Pancreas (tissue), 10 donors: ENCODE measurements around the gene ROR1. TPM values are rescaled to one million over a fixed set of nuclear protein-coding genes. Genes with fewer than 3 reads are reported as not detected.

Source experiments
- ATAC-seq, 4 donors: fragments of 200-7000 bp; cut with Tn5 transposase; one replicate each; pipeline versions ENCODE4 v1.8.0 to v1.9.1; 2020; ENCODE audit warnings: mild to moderate bottlenecking in 4 of 4, moderate library complexity in 4 of 4
- DNase-seq, 6 donors: peaks; one replicate each; pipeline ENCODE4 v3.0.0-alpha.2; 2020
- FAIRE-seq: peaks from 2 replicates; lab custom pipeline; 2012; peaks lifted over from hg19 to GRCh38; lab: Jason Lieb, UNC
- H3K27ac ChIP-seq, 4 donors: fragments of 200-600 bp; sonication (generic); 1 replicate in 3 of 4; 2 replicates in 1 of 4; pipeline versions ENCODE4 v1.5.0 to v1.8.0; 2020
- H3K27me3 ChIP-seq, 4 donors: fragments of 200-600 bp; one replicate each; pipeline ENCODE4 v1.8.0; 2021
- H3K36me3 ChIP-seq, 3 donors: fragments of 200-600 bp; sonication (generic) in 1 of 3; one replicate each; pipeline versions ENCODE4 v1.5.0 to v1.8.0; 2020 to 2021
- H3K4me1 ChIP-seq, 3 donors: fragments of 200-600 bp; one replicate each; pipeline ENCODE4 v1.8.0; 2021
- H3K4me3 ChIP-seq, 4 donors: fragments of 200-600 bp; sonication (generic) in 2 of 4; one replicate each; pipeline versions ENCODE4 v1.5.0 to v1.8.0; 2020 to 2021
- H3K9me3 ChIP-seq, 4 donors: fragments of 200-600 bp; one replicate each; pipeline ENCODE4 v1.8.0; 2021
- WGBS, 2 donors: extraction: QIAGEN DNeasy Blood & Tissue Kit; methylation state at CpG; one replicate each; pipeline ENCODE4 v1.1.7; 2013; 5-methylcytosine and 5-hydroxymethylcytosine counted together
- intact Hi-C, 3 donors: fragments of 100-400 bp; cut with DNase I; formaldehyde crosslinking; loops; one replicate each; pipeline versions ENCODE4 v1.11.1 to v1.14.2; 2022
- polyA plus RNA-seq, 2 donors: library from polyadenylated mRNA; stranded (reverse); fragments of 200-250 nt; gene quantifications; one replicate each; pipeline ENCODE4 v1.2.3, GENCODE V29; 2013
- total RNA-seq, 6 donors: library from RNA; stranded (reverse); fragmentation: NEBNext Ultra II Directional in 4 of 6; extraction: Animal tissue kit (Norgen Biotek cat#: 25700) in 4 of 6; gene quantifications; one replicate each; pipeline versions ENCODE4 v1.2.1 to v1.2.4, GENCODE V29; 2021 to 2023
- TF ChIP-seq, protein P1 (sequence below), 4 donors: fragments of 200-600 bp; sonication (generic) in 3 of 4; IDR thresholded peaks; one replicate each; pipeline versions ENCODE4 v1.5.0 to v1.8.0; 2021; ENCODE audit warnings: antibody characterized with exemption in 4 of 4
- donor health status: healthy with polysubstance abuse.
- donor health status: DM: no; HTN: no; CAD: no; lungs with moderate emphysema.
- donor health status: DM: no; HTN: no; CAD: no.
- donor health status: control.
- donor health status: control.
- donor health status: Bipolar disorder and iron deficiency.
- donor health status: DM: yes; HTN: yes; CAD: no.
- donor health status: DM: no; HTN: no; CAD: no.
- donor health status: DM: no; HTN: no; CAD: no.
- donor health status: DM: yes; HTN: yes; CAD: no.

The ROR1 gene
- total and polyA plus RNA-seq, 8 donors: 1.3 to 18.5 (median 7.3) TPM

DNA sequence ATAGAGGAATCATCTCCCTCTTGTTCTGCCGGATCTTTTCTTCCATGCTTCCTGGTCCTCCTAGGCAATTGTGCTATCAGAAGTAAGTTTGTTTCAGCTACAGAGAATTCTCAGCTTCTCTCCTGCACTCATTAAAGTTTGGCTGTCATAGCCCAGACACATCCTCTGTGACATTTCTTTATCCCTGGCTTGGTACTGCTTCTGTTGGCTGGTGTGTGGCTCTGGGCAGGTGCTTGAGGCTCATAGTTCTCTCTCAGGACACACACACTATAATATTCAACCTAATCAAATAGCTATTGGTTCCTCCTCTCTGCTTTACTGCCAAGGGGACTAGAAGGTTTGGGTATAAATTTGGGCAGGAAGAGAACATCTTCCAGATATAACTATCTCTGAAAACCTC lies 172.1 kb downstream of the ROR1 start:
- Histone ChIP-seq H3K4me1 (peaks cover 21 to 41% (median 24%) of the 10 kb centered on the region in 3 donors), H3K4me3 (no peak overlapping the region), H3K36me3 (no peaks in the 10 kb centered on the region), H3K9me3 (no peaks in the 10 kb centered on the region), H3K27ac (no peak overlapping the region), H3K27me3 (no peaks in the 10 kb centered on the region)
- ATAC-seq: no peak
- intact Hi-C loops: no loop called here
- FAIRE-seq: no peak
- DNase-seq: no peak
- TF ChIP-seq, protein P1, sequence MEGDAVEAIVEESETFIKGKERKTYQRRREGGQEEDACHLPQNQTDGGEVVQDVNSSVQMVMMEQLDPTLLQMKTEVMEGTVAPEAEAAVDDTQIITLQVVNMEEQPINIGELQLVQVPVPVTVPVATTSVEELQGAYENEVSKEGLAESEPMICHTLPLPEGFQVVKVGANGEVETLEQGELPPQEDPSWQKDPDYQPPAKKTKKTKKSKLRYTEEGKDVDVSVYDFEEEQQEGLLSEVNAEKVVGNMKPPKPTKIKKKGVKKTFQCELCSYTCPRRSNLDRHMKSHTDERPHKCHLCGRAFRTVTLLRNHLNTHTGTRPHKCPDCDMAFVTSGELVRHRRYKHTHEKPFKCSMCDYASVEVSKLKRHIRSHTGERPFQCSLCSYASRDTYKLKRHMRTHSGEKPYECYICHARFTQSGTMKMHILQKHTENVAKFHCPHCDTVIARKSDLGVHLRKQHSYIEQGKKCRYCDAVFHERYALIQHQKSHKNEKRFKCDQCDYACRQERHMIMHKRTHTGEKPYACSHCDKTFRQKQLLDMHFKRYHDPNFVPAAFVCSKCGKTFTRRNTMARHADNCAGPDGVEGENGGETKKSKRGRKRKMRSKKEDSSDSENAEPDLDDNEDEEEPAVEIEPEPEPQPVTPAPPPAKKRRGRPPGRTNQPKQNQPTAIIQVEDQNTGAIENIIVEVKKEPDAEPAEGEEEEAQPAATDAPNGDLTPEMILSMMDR (IDR thresholded peaks at IDR 0.05): no peak
- 93% methylated on average over 1 of the region's 1 CpG for WGBS, 2 donors

DNA sequence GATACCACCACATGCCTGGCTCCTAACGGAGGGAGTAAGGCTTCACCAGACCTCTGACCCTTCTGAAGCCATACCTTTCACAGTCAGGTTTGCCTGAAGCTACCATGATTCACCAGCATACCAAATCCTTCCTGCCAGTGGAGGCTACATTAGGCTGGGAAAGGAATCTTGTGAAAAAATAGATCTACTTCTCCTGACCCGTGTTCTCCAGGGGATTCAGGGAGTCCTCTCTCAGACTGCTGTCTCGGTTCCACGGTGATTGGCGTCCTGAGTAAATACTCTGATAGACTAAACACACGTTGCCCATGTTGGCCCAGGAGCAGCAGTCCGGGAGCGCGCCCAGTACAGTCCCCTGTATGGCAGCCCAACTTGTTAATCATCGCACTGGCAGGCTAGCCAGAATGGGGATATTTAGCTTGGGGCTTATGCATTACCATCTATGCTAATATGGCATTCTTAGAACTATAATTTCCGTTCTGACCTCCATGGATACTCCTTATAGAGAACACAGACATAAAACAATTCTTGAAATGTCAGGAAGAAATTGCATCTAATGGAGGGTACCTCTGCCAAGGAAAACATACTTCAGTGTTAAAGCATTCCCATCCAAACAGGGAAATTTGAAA lies 173.2 kb downstream of the ROR1 start:
- no peak overlapping the region for H3K4me3 ChIP-seq
- 24 to 38% methylated on average over 11 of the region's 11 CpGs for WGBS, 2 donors
- peak; percentile 92 to 94 (median 93) for ATAC-seq

DNA sequence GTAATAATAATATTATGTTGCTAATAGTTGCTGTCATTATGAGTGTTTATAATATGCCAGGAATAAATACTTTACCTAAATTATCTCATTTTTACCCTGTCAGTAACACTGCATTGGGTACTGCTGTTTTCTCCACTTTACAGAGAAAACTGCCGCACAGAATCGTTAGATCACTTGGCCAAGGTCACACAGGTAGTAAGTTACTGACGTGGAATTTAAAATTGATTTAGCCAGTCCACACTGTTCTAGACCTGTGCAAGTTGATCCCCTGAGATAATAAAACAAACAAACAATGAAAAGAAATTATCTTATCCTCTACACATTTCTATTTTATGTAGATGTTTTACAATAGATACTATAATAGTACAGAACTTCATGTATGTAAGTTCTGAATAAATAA lies 174.1 kb downstream of the ROR1 start:
- H3K4me3 ChIP-seq: no peak overlapping the region
- ATAC-seq (peak; percentile 61 to 76 (median 69)), DNase-seq (no peak), FAIRE-seq (no peak)
- H3K27me3 ChIP-seq: no peaks in the 10 kb centered on the region
- peaks cover 23 to 41% (median 25%) of the 10 kb centered on the region in 3 donors for H3K4me1 ChIP-seq
- WGBS, 2 donors: 18 to 19% methylated on average over 3 of the region's 3 CpGs
- peak overlapping the region in 1 of 4 donors; percentile 38 for H3K27ac ChIP-seq
- H3K9me3 ChIP-seq: no peaks in the 10 kb centered on the region
- TF ChIP-seq, protein P1 (IDR thresholded peaks at IDR 0.05): no peak
- no peaks in the 10 kb centered on the region for H3K36me3 ChIP-seq
- intact Hi-C loops: no loop called here

More for the DNA sequence above, 173.2 kb downstream of the ROR1 start:
- intact Hi-C loops: no loop called here
- Histone ChIP-seq H3K4me1 (peaks cover 23 to 41% (median 25%) of the 10 kb centered on the region in 3 donors), H3K9me3 (no peaks in the 10 kb centered on the region), H3K36me3 (no peaks in the 10 kb centered on the region), H3K27me3 (no peaks in the 10 kb centered on the region), H3K27ac (peak overlapping the region in 3 of 4 donors; percentile 25 to 40 (median 27))
- TF ChIP-seq, protein P1 (IDR thresholded peaks at IDR 0.05): no peak
- DNase-seq: peak; percentile 66 to 81 (median 72)
- no peak for FAIRE-seq

DNA sequence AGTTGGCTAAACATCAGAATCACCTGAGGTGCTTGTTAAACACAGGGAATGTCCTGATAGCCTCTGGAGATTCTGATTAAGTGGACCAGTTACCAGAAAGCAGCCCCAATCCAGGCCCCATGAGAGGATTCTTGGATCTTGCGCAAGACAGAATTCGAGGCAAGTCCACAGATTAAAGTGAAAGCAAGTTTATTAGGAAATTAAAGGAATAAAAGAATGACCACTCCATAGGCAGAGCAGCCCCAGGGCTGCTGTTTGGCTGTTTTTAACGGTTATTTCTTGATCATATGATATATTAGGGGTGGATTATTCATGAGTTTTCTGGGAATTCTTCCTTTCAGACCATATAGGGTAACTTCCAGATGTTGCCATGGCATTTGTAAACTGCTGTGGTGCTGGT lies 176.2 kb downstream of the ROR1 start:
- TF ChIP-seq, protein P1 (IDR thresholded peaks at IDR 0.05): no peak
- Histone ChIP-seq H3K9me3 (no peaks in the 10 kb centered on the region), H3K4me1 (peaks cover 23 to 41% (median 25%) of the 10 kb centered on the region in 3 donors), H3K36me3 (no peaks in the 10 kb centered on the region), H3K27ac (no peak overlapping the region), H3K27me3 (no peaks in the 10 kb centered on the region), H3K4me3 (no peak overlapping the region)
- intact Hi-C loops: no loop called here
- no peak for DNase-seq
- FAIRE-seq: no peak
- ATAC-seq: no peak
- WGBS, 2 donors: 61 to 62% methylated on average over 3 of the region's 3 CpGs
